Esophagus squamous epithelium (tissue), 4 donors: ENCODE measurements around the gene PRKCQ.

Experiments
- CTCF ChIP-seq, 6 experiments: fragments of 450-650 bp in 4 of 6; fragments of 200-600 bp in 2 of 6; sonication (generic) in 2 of 6; IDR thresholded peaks; one replicate each; pipeline ENCODE4 v1.5.1; 2016 to 2019; ENCODE audit warnings: antibody characterized with exemption in 6 of 6, mild to moderate bottlenecking in 4 of 6, moderate library complexity in 4 of 6
- POLR2A ChIP-seq, 4 donors: fragments of 450-650 bp; IDR thresholded peaks; one replicate each; pipeline ENCODE4 v1.6.1; 2017; ENCODE audit warnings: antibody characterized with exemption in 4 of 4, mild to moderate bottlenecking in 4 of 4, moderate library complexity in 3 of 4

- TF ChIP-seq CTCF (IDR thresholded peaks at IDR 0.05) (no peak), POLR2A (IDR thresholded peaks at IDR 0.05) (no peak)
These were observed 195.2 kb downstream of the PRKCQ start for GRCh38 chr10:6384847-6385246.
